ENCODE data around the gene BOC. TPM values are rescaled to one million over a fixed set of nuclear protein-coding genes. Genes with fewer than 3 reads are reported as not detected.

The BOC gene
- total and polyA plus RNA-seq, 2 of the 8 experiments (the other 6 are each of a cell fraction or from before 2014, with no cell fraction given): 6.9 to 9.3 TPM

- TF ChIP-seq CHD7 (IDR thresholded peaks at IDR 0.05; ENCODE audit: insufficient replicate concordance, low read length) (no peak), EZH2 (IDR thresholded peaks at IDR 0.05; ENCODE audit: low read depth, low read length, severe bottlenecking) (no peak)
Measured at GRCh38 chr3:113249111-113249510, 37.8 kb downstream of the BOC start (continued).
